Vein endothelial cell (primary cell): Measurements from ENCODE around the gene PRMT3. TPM values are rescaled to one million over a fixed set of nuclear protein-coding genes. Genes with fewer than 3 reads are reported as not detected.

Experiments used
- total RNA-seq: library from RNA; depleted of rRNA; stranded (reverse); fragments of >200 nt; gene quantifications from 2 replicates; pipeline ENCODE4 v1.2.3, GENCODE V29; 2012

PRMT3 gene
- total RNA-seq = 12.1 and 18.3 TPM in 2 replicates

GRCh38 chr11:20387261-20388095, at the start of gene PRMT3:
PRMT3 (plus strand) TSS chr11:20387716; CDS start chr11:20387747, 31 bp downstream.

GRCh38 chr11:20363500-20364340, 23.8 kb upstream of the PRMT3 start, which contains the start of gene HTATIP2:
HTATIP2 (plus strand) TSS chr11:20363714; CDS start chr11:20364238, 524 bp downstream.

Other genes starting within 250 kb of the PRMT3 start
- gene DBX1, start 227.2 kb upstream of the PRMT3 start, total RNA-seq = not detected in 2 replicates
- 44.4 and 49.4 TPM in 2 replicates for gene HTATIP2, start 24.0 kb upstream of the PRMT3 start, total RNA-seq
- not detected in 2 replicates for gene SLC6A5, start 211.9 kb downstream of the PRMT3 start, total RNA-seq